NT2/D1 (cell line): ENCODE data around the gene SCG5.

Experiments
- DNase-seq: peaks from one replicate; pipeline ENCODE4 v3.0.0-alpha.2; 2011; ENCODE audit warnings: low read depth, low spot score
- H3K27me3 ChIP-seq: 2 replicates; pipeline ENCODE4 v1.6.0; 2011; ENCODE audit warnings: mild to moderate bottlenecking; ENCODE audit not compliant: insufficient read length, insufficient read depth
- H3K36me3 ChIP-seq: 2 replicates; pipeline ENCODE4 v1.6.1; 2011; ENCODE audit warnings: mild to moderate bottlenecking, low read length, mixed read lengths; ENCODE audit not compliant: insufficient read depth, insufficient read length
- H3K4me1 ChIP-seq: 2 replicates; pipeline ENCODE4 v1.5.1; 2011; ENCODE audit not compliant: insufficient read depth, insufficient read length
- H3K4me3 ChIP-seq: 2 replicates; pipeline ENCODE4 v1.5.1; 2011; ENCODE audit warnings: low read depth; ENCODE audit not compliant: insufficient read length
- H3K9ac ChIP-seq: 2 replicates; pipeline ENCODE4 v1.6.0; 2011; ENCODE audit warnings: low read depth; ENCODE audit not compliant: insufficient read length
- H3K9me3 ChIP-seq: 2 replicates; pipeline ENCODE4 v1.5.1; 2011; ENCODE audit warnings: mild to moderate bottlenecking, low read length; ENCODE audit not compliant: insufficient read depth
- SUZ12 ChIP-seq: IDR thresholded peaks from 2 replicates; pipeline ENCODE4 v1.6.1; 2011; ENCODE audit not compliant: insufficient read length, insufficient read depth; ENCODE audit errors: extremely low read depth
- YY1 ChIP-seq: IDR thresholded peaks from 2 replicates; pipeline ENCODE4 v1.6.1; 2011; ENCODE audit not compliant: insufficient read length, insufficient read depth
- ZNF274 ChIP-seq: IDR thresholded peaks from 2 replicates; pipeline ENCODE4 v1.6.1; 2011; ENCODE audit warnings: mild to moderate bottlenecking, low read depth, low read length

The SCG5 gene

GRCh38 chr15:32732574-32733157 is 91.2 kb downstream of the SCG5 start:
- H3K9me3 ChIP-seq = no peaks in the 10 kb centered on the region
- H3K9ac ChIP-seq = no peak overlapping the region
- no peaks in the 10 kb centered on the region for H3K4me1 ChIP-seq
- no peak for DNase-seq
- H3K4me3 ChIP-seq = no peak overlapping the region
- TF ChIP-seq SUZ12 (no peak), ZNF274 (no peak)
- no peaks in the 10 kb centered on the region for H3K27me3 ChIP-seq
- H3K36me3 ChIP-seq = peaks cover 23% of the 10 kb centered on the region

- H3K36me3 ChIP-seq = peaks cover 23% of the 10 kb centered on the region
- H3K9me3 ChIP-seq = no peaks in the 10 kb centered on the region
- H3K4me3 ChIP-seq = no peak overlapping the region
- H3K9ac ChIP-seq = no peak overlapping the region
- no peak for TF ChIP-seq YY1
- TF ChIP-seq ZNF274 = no peak
- TF ChIP-seq SUZ12 = no peak
- DNase-seq = no peak
- no peaks in the 10 kb centered on the region for H3K4me1 ChIP-seq
- no peaks in the 10 kb centered on the region for H3K27me3 ChIP-seq
Measured at GRCh38 chr15:32733281-32733680, 91.8 kb downstream of the SCG5 start.

DNA sequence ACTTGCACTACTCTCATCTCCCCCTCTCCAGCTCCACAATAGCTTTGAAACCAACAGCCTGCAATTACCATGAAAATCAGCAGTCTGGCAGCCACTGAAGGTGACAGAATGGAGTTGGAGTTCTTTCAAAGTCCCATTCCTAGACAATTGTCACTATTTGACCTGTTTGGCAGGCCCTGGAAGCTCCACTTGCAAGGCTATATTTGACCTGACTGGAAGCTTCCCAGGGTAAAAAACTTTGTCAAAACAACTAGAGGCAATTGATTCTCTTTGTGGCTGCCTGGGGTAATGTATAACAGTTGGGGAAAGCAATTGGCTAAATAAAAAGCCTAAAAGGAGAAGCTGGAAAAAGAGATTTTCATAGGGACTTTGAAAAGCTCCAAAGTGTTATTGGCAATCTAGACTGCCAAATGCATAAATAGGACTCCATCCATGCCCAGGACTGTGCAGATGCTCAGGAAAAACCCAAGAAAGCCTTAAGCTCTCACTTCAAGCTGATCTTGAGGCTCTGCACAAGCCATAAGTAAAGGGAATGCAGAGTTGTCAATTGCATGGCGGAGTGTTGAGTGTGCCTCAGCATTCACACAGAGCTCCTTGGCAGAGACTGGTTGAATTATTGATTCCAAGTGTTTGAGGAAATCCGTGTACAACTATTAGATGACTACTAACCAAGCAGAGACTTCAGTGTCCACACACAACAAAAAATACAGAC is 94.6 kb downstream of the SCG5 start:
- Histone ChIP-seq H3K4me1 (no peaks in the 10 kb centered on the region), H3K9ac (no peak overlapping the region), H3K9me3 (no peaks in the 10 kb centered on the region; the same call in 1 of the 2 replicates), H3K36me3 (peaks cover 20% of the 10 kb centered on the region), H3K27me3 (no peaks in the 10 kb centered on the region), H3K4me3 (no peak overlapping the region)
- no peak for DNase-seq
- no peak for TF ChIP-seq SUZ12
- no peak for TF ChIP-seq YY1

DNA sequence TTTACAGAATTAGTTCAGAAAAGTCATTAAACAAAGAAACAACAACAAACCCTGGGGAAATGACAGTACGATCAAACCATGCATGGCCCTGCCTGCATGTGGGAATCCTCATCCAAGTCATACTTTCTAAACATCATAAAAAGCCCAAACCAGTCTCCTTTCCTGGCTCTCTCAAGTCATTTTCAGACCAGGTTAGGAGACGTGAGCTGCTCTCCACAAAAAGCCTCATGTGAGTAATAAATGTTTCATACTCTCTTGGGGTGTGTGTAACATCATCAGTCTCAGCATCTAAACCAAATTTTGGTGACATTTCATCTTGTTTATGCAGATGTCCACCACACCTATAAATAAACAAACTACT is 95.2 kb downstream of the SCG5 start:
- no peak overlapping the region for H3K4me3 ChIP-seq
- H3K36me3 ChIP-seq = peaks cover 14% of the 10 kb centered on the region
- H3K9ac ChIP-seq = no peak overlapping the region
- H3K9me3 ChIP-seq = peaks cover 3% of the 10 kb centered on the region; the same call in 1 of the 2 replicates
- no peaks in the 10 kb centered on the region for H3K4me1 ChIP-seq
- no peak for TF ChIP-seq SUZ12
- TF ChIP-seq YY1 = no peak
- TF ChIP-seq ZNF274 = no peak
- no peak for DNase-seq
- H3K27me3 ChIP-seq = no peaks in the 10 kb centered on the region

DNA sequence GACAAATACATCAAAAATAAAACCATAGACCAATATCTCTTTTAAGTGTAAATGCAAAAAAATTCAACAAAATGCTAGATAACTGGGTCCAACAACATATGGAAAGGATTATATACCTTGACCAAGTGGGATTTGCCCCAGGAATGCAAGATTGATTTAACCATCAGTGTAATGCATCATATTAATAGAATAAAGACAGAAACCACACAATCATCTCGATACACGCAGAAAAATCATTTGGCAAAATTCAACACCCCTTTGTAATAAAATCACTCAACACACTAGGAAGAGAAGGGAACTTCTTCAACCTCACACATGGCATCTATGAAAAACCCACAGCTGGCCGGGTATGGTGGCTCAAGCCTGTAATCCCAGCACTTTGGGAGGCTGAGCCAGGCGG is 95.8 kb downstream of the SCG5 start:
- DNase-seq = no peak

DNA sequence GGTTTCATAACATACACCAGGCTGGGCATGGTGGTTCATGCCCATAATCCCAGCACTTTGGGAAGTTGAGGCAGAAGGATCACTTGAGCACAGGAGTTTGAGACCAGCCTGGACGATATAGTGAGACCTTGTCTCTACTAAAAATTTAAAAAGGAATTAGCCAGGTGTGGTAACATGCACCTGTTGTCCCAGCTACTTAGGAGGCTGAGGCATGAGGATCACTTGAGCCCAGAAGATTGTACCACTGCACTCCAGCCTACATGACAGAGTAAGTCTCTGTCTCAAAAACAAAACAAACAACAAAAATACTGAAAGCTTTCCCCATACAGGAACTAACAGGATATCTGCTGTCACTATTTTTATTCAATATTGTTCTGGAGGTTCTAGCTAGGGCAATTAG is 97.2 kb downstream of the SCG5 start:
- Histone ChIP-seq H3K4me1 (no peaks in the 10 kb centered on the region), H3K9me3 (peaks cover 4% of the 10 kb centered on the region; the same call in 1 of the 2 replicates), H3K4me3 (no peak overlapping the region), H3K36me3 (peaks cover 4% of the 10 kb centered on the region), H3K27me3 (no peaks in the 10 kb centered on the region), H3K9ac (no peak overlapping the region)
- DNase-seq = no peak
- no peak for TF ChIP-seq YY1
- no peak for TF ChIP-seq ZNF274
- TF ChIP-seq SUZ12 = no peak

More for the DNA sequence above, 95.8 kb downstream of the SCG5 start:
- H3K27me3 ChIP-seq = no peaks in the 10 kb centered on the region
- no peak overlapping the region for H3K4me3 ChIP-seq
- H3K9me3 ChIP-seq = peaks cover 4% of the 10 kb centered on the region; the same call in 1 of the 2 replicates
- H3K36me3 ChIP-seq = peaks cover 12% of the 10 kb centered on the region
- TF ChIP-seq SUZ12 (no peak), YY1 (no peak), ZNF274 (no peak)
- H3K9ac ChIP-seq = no peak overlapping the region
- H3K4me1 ChIP-seq = no peaks in the 10 kb centered on the region

GRCh38 chr15:32739522-32740063 is 98.1 kb downstream of the SCG5 start:
- H3K4me3 ChIP-seq = no peak overlapping the region
- peaks cover 4% of the 10 kb centered on the region; the same call in 1 of the 2 replicates for H3K9me3 ChIP-seq
- DNase-seq = no peak
- H3K9ac ChIP-seq = no peak overlapping the region
- no peaks in the 10 kb centered on the region for H3K4me1 ChIP-seq
- H3K27me3 ChIP-seq = no peaks in the 10 kb centered on the region
- H3K36me3 ChIP-seq = no peaks in the 10 kb centered on the region
- TF ChIP-seq SUZ12 (no peak), ZNF274 (no peak), YY1 (no peak)
